Nasal cavity respiratory epithelium epithelial cell of viscerocranial mucosa (primary cell): ENCODE data around the gene RPL6. TPM values are rescaled to one million over a fixed set of nuclear protein-coding genes. Genes with fewer than 3 reads are reported as not detected.

Experiments
- total RNA-seq: library from RNA; depleted of rRNA; stranded (reverse); fragments of >200 nt; gene quantifications from 2 replicates; pipeline ENCODE4 v1.2.3, GENCODE V29; 2014

RPL6 gene
- total RNA-seq = 1,222 and 1,261 TPM in 2 replicates

GRCh38 chr12:112409064-112409905, at the start of gene RPL6:
Gene RPL6, minus strand, starts transcription at chr12:112409605. Its CDS starts 949 bp downstream, at chr12:112408656.

GRCh38 chr12:112418608-112419296, 9.3 kb upstream of the RPL6 start, which contains the start of gene PTPN11:
Gene PTPN11, plus strand, starts transcription at chr12:112418947. Its CDS starts 165 bp downstream, at chr12:112419112.

GRCh38 chr12:112381883-112382796, 27.3 kb downstream of the RPL6 start, which contains the start of gene HECTD4:
Gene HECTD4, minus strand, starts transcription at chr12:112382431. Its CDS starts 303 bp downstream, at chr12:112382128.

Other genes with a start within 250 kb of the RPL6 start
- gene HECTD4, start 27.2 kb downstream of the RPL6 start, total RNA-seq = 16.7 and 37.1 TPM in 2 replicates
- 162 and 168 TPM in 2 replicates for gene PTPN11, start 9.3 kb upstream of the RPL6 start, total RNA-seq